Heart right ventricle (tissue), 16 donors: ENCODE results near the gene SMTNL1. TPM values are rescaled to one million over a fixed set of nuclear protein-coding genes. Genes with fewer than 3 reads are reported as not detected.

ENCODE experiments used
- ATAC-seq, 8 donors: fragments of 200-7000 bp; cut with Tn5 transposase; one replicate each; pipeline ENCODE4 v1.9.1; 2020; ENCODE audit warnings: mild to moderate bottlenecking in 8 of 8, moderate library complexity in 8 of 8, moderate number of reproducible peaks in 1 of 8
- DNase-seq, 2 donors: peaks; one replicate each; pipeline ENCODE4 v3.0.0-alpha.2; 2020
- H3K27ac ChIP-seq, 10 donors: fragments of 200-600 bp; sonication (generic) in 2 of 10; one replicate each; pipeline versions ENCODE4 v1.5.0 to v1.8.0; 2020 to 2022; ENCODE audit warnings: mild to moderate bottlenecking in 3 of 10
- H3K27me3 ChIP-seq, 7 donors: fragments of 200-600 bp; one replicate each; pipeline ENCODE4 v1.8.0; 2021 to 2022; ENCODE audit warnings: mild to moderate bottlenecking in 2 of 7
- H3K36me3 ChIP-seq, 9 donors: fragments of 200-600 bp; sonication (generic) in 1 of 9; one replicate each; pipeline versions ENCODE4 v1.5.0 to v1.8.0; 2020 to 2022; ENCODE audit warnings: mild to moderate bottlenecking in 2 of 9
- H3K4me1 ChIP-seq, 9 donors: fragments of 200-600 bp; sonication (generic) in 1 of 9; one replicate each; pipeline versions ENCODE4 v1.5.0 to v1.8.0; 2020 to 2022; ENCODE audit warnings: mild to moderate bottlenecking in 4 of 9
- H3K4me3 ChIP-seq, 10 donors: fragments of 200-600 bp; sonication (generic) in 2 of 10; one replicate each; pipeline versions ENCODE4 v1.5.0 to v1.8.0; 2020 to 2022; ENCODE audit warnings: mild to moderate bottlenecking in 7 of 10, moderate library complexity in 2 of 10
- H3K9me3 ChIP-seq, 11 donors: fragments of 200-600 bp in 10 of 11; sonication (generic) in 2 of 11; one replicate each; pipeline versions ENCODE4 v1.5.0 to v1.8.0; 2013 to 2022; ENCODE audit warnings: mild to moderate bottlenecking in 2 of 11, control low read depth in 1 of 11, moderate library complexity in 1 of 11
- WGBS, 2 donors: extraction: QIAGEN DNeasy Blood & Tissue Kit; methylation state at CpG; one replicate each; pipeline ENCODE4 v1.1.7; 2013; ENCODE audit warnings: inconsistent platforms in 1 of 2; 5-methylcytosine and 5-hydroxymethylcytosine counted together
- intact Hi-C, 10 donors: fragments of 100-400 bp; cut with DNase I; formaldehyde crosslinking; loops; one replicate each; pipeline versions ENCODE4 v1.11.1 to v1.14.2; 2022
- polyA plus RNA-seq, 2 donors: library from polyadenylated mRNA; stranded (reverse); fragments of 200-250 nt; gene quantifications; one replicate each; pipeline ENCODE4 v1.2.3, GENCODE V29; 2013
- total RNA-seq, 10 donors: library from RNA; stranded (reverse); fragmentation: NEBNext Ultra II Directional in 3 of 10; extraction: Animal tissue kit (Norgen Biotek cat#: 25700) in 3 of 10; gene quantifications; one replicate each; pipeline versions ENCODE4 v1.2.1 to v1.2.4, GENCODE V29; 2021 to 2023
- TF ChIP-seq, protein P1 (sequence below), 9 donors: fragments of 200-600 bp; sonication (generic) in 2 of 9; IDR thresholded peaks; one replicate each; pipeline versions ENCODE4 v1.5.0 to v1.8.0; 2021 to 2022; ENCODE audit warnings: antibody characterized with exemption in 9 of 9, mild to moderate bottlenecking in 5 of 9, moderate library complexity in 1 of 9
- donor health status: Arrhythmogenic right ventricular cardiomyopathy.
- donor health status: ischemic (EF 13 %, LVEDD 7.1; RV severe dilation, severe dysfunction).
- donor health status: healthy with polysubstance abuse.
- donor health status: DM: no; HTN: yes; CAD: no.
- donor health status: DM: no; HTN: no; CAD: no.
- donor health status: ischemic (EF 25% LVEDD 6.9; RV normal size, moderate dysfunction).
- donor health status: ischemic (EF 25% LVEDD 5.7; RV mildly dilated, moderate dysfunction).
- donor health status: healthy.
- donor health status: DM: yes; HTN: yes; CAD: no.
- donor health status: Ischemic cardiomyopathy.
- donor health status: ischemic (EF 35%, LVEDD 5.7; RV mildly dilated, moderate dysfunction).
- donor health status: nonischemic (EF 11% LVEDD 7.7; RV severe dilation, severe dysfunction).
- donor health status: DM: yes; HTN: yes; CAD: no.
- donor health status: PGD.
- donor health status: ischemic (EF 29% LVEDD 5.4; RV normal size, mild dysfunction).
- donor health status: nonischemic (EF 23%, LVEDD 6.1; RV moderate dilation, normal function).

SMTNL1 gene
- total and polyA plus RNA-seq, 12 donors: not detected

DNA sequence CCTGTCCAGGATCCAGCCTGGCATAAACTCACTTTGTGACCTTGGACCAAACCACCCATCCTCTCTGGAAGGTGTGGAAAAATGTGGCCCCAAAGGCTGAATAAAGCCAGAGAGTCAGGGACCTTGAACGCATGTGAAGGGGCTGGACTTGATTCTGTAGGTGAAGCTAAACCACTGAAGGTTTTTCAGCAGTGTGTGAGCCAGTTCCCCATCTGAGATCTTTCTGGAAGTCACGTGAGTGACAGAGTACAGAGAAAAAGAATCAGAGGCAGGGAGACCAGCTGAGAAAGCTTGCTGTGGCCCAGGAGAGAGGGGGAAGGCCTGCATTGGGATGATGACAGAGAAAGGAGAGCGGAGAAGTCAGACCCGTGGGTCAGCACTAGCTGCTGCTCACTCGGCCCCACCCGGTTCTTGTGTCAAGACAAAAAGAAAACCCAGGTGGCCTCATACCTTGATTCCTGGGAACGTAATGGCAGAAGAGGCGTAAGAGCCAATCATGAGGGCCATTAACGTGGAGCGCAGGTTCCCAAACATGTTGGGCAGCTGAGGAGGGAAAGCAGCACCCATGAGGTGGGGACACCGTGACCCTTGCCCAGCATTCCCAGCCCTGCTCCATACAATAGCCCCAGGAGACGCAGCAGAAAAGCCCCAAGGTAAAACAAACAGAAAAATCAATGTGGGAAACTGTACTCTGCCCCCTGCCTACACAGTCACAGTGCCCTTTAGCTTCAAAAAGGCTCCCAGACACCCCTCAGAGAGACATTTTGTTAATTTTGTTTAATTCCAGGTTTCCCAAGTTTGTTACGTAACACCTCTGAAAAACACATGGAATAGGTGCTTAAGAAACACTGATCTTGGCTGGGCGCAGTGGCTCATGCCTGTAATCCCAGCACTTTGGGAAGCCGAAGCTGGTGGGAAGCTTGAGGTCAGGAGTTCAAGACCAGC lies 39.8 kb upstream of the SMTNL1 start:
- no peak for ATAC-seq
- Histone ChIP-seq H3K4me1 (peaks cover 7 to 36% (median 30%) of the 10 kb centered on the region in 9 donors), H3K27ac (no peak overlapping the region), H3K27me3 (no peaks in the 10 kb centered on the region), H3K4me3 (no peak overlapping the region), H3K36me3 (peaks cover 0 to 22% (median 0%) of the 10 kb centered on the region in 9 donors), H3K9me3 (no peaks in the 10 kb centered on the region)
- WGBS, 2 donors: 95% methylated on average over 15 of the region's 15 CpGs
- TF ChIP-seq, protein P1, sequence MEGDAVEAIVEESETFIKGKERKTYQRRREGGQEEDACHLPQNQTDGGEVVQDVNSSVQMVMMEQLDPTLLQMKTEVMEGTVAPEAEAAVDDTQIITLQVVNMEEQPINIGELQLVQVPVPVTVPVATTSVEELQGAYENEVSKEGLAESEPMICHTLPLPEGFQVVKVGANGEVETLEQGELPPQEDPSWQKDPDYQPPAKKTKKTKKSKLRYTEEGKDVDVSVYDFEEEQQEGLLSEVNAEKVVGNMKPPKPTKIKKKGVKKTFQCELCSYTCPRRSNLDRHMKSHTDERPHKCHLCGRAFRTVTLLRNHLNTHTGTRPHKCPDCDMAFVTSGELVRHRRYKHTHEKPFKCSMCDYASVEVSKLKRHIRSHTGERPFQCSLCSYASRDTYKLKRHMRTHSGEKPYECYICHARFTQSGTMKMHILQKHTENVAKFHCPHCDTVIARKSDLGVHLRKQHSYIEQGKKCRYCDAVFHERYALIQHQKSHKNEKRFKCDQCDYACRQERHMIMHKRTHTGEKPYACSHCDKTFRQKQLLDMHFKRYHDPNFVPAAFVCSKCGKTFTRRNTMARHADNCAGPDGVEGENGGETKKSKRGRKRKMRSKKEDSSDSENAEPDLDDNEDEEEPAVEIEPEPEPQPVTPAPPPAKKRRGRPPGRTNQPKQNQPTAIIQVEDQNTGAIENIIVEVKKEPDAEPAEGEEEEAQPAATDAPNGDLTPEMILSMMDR (IDR thresholded peaks at IDR 0.05): no peak
- intact Hi-C loops: loop anchor here in 2 of 10 donors (2.0 to 10.0 kb wide), 2 partner anchors 17 to 147 kb away; partner anchors contain the start of genes SLC43A1 (in 1 of the 2) and YPEL4 (in 1 of the 2)
- DNase-seq: no peak

GRCh38 chr11:57498540-57498939 lies 38.9 kb upstream of the SMTNL1 start:
- H3K27ac ChIP-seq: peak overlapping the region in 3 of 10 donors; percentile 84 to 86 (median 84)
- no peak overlapping the region for H3K4me3 ChIP-seq
- ATAC-seq: no peak
- TF ChIP-seq, protein P1 (IDR thresholded peaks at IDR 0.05): no peak
- peaks cover 0 to 22% (median 0%) of the 10 kb centered on the region in 9 donors for H3K36me3 ChIP-seq
- intact Hi-C loops: loop anchor here in 2 of 10 donors (2.0 to 10.0 kb wide), 2 partner anchors 16 to 146 kb away; partner anchors contain the start of genes SLC43A1 (in 1 of the 2) and YPEL4 (in 1 of the 2)
- WGBS, 2 donors: 74 to 79% methylated on average over 6 of the region's 6 CpGs
- H3K9me3 ChIP-seq: no peaks in the 10 kb centered on the region
- no peaks in the 10 kb centered on the region for H3K27me3 ChIP-seq
- DNase-seq: no peak
- peaks cover 7 to 36% (median 30%) of the 10 kb centered on the region in 9 donors for H3K4me1 ChIP-seq

GRCh38 chr11:57499413-57499982 lies 37.9 kb upstream of the SMTNL1 start:
- 1 to 3% methylated on average over 34 to 35 of the region's 35 CpGs for WGBS, 2 donors
- TF ChIP-seq, protein P1 (IDR thresholded peaks at IDR 0.05): peak in 1 of 9 donors; percentile 16
- Histone ChIP-seq H3K4me1 (peaks cover 7 to 36% (median 30%) of the 10 kb centered on the region in 9 donors), H3K36me3 (peaks cover 0 to 26% (median 0%) of the 10 kb centered on the region in 9 donors), H3K9me3 (no peaks in the 10 kb centered on the region), H3K27ac (peak overlapping the region; percentile 48 to 90 (median 78)), H3K4me3 (peak overlapping the region in 9 of 10 donors; percentile 2 to 47 (median 38)), H3K27me3 (no peaks in the 10 kb centered on the region)
- ATAC-seq: peak; percentile 99 to 100 (median 99)
- peak; percentile 97 to 99 for DNase-seq
- intact Hi-C loops: loop anchor here in 3 of 10 donors (1.0 to 10.0 kb wide), 3 partner anchors 15 to 145 kb away; partner anchors contain the start of genes SLC43A1 (in 2 of the 3) and YPEL4 (in 1 of the 3)

DNA sequence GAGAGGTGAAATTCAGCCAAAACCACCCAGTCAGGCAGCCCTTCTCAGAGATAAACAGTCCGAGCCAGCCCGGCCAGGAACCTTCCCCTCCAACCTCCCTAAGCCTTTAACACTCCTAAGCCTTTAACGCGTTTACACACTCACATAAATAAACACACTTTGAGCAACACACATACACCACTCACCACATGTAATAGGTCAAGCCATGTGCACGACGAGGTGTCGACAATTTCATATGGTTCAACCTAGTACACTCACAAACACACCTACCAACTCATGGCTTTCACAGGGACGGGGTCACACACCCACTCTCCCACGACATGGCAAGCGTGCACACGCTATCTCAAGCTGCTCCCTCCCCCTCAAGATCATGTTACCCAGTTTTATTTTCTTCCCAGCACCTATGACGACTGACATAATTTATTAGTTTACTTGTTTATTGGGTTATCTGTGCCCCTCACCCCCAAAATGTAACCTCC lies 37.4 kb upstream of the SMTNL1 start:
- H3K27me3 ChIP-seq: no peaks in the 10 kb centered on the region
- ATAC-seq (no peak), DNase-seq (no peak)
- 22 to 29% methylated on average over 12 of the region's 12 CpGs for WGBS, 2 donors
- TF ChIP-seq, protein P1 (IDR thresholded peaks at IDR 0.05): no peak
- H3K4me1 ChIP-seq: peaks cover 7 to 36% (median 30%) of the 10 kb centered on the region in 9 donors
- peaks cover 0 to 30% (median 0%) of the 10 kb centered on the region in 9 donors for H3K36me3 ChIP-seq
- H3K4me3 ChIP-seq: peak overlapping the region in 9 of 10 donors; percentile 2 to 47 (median 38)
- H3K9me3 ChIP-seq: no peaks in the 10 kb centered on the region
- intact Hi-C loops: loop anchor here in 3 of 10 donors (1.0 to 10.0 kb wide), 3 partner anchors 15 to 145 kb away; partner anchors contain the start of genes SLC43A1 (in 2 of the 3) and YPEL4 (in 1 of the 3)
- H3K27ac ChIP-seq: peak overlapping the region; percentile 48 to 90 (median 78)
